Smooth muscle cell (in vitro differentiated cells): ENCODE measurements around the gene CTBP2. TPM values are rescaled to one million over a fixed set of nuclear protein-coding genes. Genes with fewer than 3 reads are reported as not detected.

ENCODE experiments used
- DNase-seq: peaks from one replicate; lab custom pipeline; 2025; ENCODE audit not compliant: unreplicated experiment; lab: John Stamatoyannopoulos, UW
- H2AFZ ChIP-seq: fragments of 200-600 bp; sonication (generic); 2 replicates; pipeline ENCODE4 v1.6.0; 2016; ENCODE audit warnings: antibody characterized with exemption, low read depth, mild to moderate bottlenecking
- H3F3A ChIP-seq: fragments of 200-600 bp; sonication (generic); 2 replicates; pipeline ENCODE4 v1.6.0; 2017; ENCODE audit warnings: antibody characterized with exemption, low read depth
- H3K27ac ChIP-seq: fragments of 200-600 bp; sonication (generic); 2 replicates; pipeline ENCODE4 v1.5.1; 2016; ENCODE audit warnings: low read depth, mild to moderate bottlenecking
- H3K27me3 ChIP-seq: fragments of 200-600 bp; sonication (generic); 2 replicates; pipeline ENCODE4 v1.6.1; 2016; ENCODE audit warnings: low read depth, mild to moderate bottlenecking
- H3K36me3 ChIP-seq: fragments of 200-600 bp; sonication (generic); 2 replicates; pipeline ENCODE4 v1.5.1; 2016; ENCODE audit warnings: low read depth
- H3K4me1 ChIP-seq: fragments of 200-600 bp; sonication (generic); 2 replicates; pipeline ENCODE4 v1.5.1; 2016; ENCODE audit warnings: low read depth
- H3K4me2 ChIP-seq: fragments of 200-600 bp; sonication (generic); 2 replicates; pipeline ENCODE4 v1.6.0; 2016; ENCODE audit warnings: mild to moderate bottlenecking
- H3K4me3 ChIP-seq: fragments of 200-600 bp; sonication (generic); 2 replicates; pipeline ENCODE4 v1.5.1; 2016; ENCODE audit warnings: mild to moderate bottlenecking
- H3K79me2 ChIP-seq: fragments of 200-600 bp; sonication (generic); 2 replicates; pipeline ENCODE4 v1.6.0; 2016; ENCODE audit warnings: low read depth, mild to moderate bottlenecking
- H3K9ac ChIP-seq: fragments of 200-600 bp; sonication (generic); 2 replicates; pipeline ENCODE4 v1.6.0; 2016; ENCODE audit warnings: low read depth
- H3K9me3 ChIP-seq: fragments of 200-600 bp; sonication (generic); replicated peaks from 2 replicates; pipeline ENCODE4 v1.5.1; 2016; ENCODE audit warnings: low read depth
- H4K20me1 ChIP-seq: fragments of 200-600 bp; sonication (generic); 2 replicates; pipeline ENCODE4 v1.6.0; 2016; ENCODE audit warnings: low read depth
- WGBS: methylation state at CpG from one replicate; pipeline ENCODE4 v1.1.7; 2016; ENCODE audit warnings: low lambda C conversion rate; 5-methylcytosine and 5-hydroxymethylcytosine counted together
- polyA plus RNA-seq: library from polyadenylated mRNA; unstranded; fragments of >200 nt; fragmentation: Nextera tagmentation; extraction: Ambion mirVana; gene quantifications from 2 replicates; pipeline ENCODE4 v1.2.1, GENCODE V29; 2016
- total RNA-seq: library from RNA; depleted of rRNA; stranded (reverse); fragments of >200 nt; gene quantifications from 2 replicates; pipeline ENCODE4 v1.2.3, GENCODE V29; 2014
- TF ChIP-seq, protein P1 (sequence below): fragments of 200-600 bp; sonication (generic); IDR thresholded peaks from 2 replicates; pipeline ENCODE4 v1.5.1; 2017; ENCODE audit warnings: borderline replicate concordance, mild to moderate bottlenecking, antibody characterized with exemption; ENCODE audit not compliant: insufficient read depth, poor library complexity, severe bottlenecking

Gene CTBP2
- total and polyA plus RNA-seq, 2 experiments from 2014 or later = 49.9 to 69.5 TPM

DNA sequence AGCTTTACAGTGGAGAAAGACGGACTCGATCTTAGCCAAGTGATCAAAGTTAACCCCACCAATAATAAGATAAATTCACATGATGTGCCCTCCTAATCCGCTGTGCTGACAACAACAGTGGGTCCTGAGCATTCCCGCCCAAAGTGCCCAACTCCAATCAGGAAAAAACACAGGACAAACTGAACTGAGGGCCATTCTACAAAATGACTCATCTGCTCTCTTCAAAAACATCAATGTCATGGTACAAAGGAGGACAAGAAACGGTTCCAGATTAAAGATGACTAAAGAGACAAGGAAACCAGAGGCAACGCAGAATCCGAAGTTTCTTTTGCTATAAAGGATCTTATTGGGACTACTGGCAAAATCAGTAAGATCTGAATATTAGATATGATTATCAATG, 79.4 kb downstream of the CTBP2 start:
- H3K9ac ChIP-seq = no peak overlapping the region

DNA sequence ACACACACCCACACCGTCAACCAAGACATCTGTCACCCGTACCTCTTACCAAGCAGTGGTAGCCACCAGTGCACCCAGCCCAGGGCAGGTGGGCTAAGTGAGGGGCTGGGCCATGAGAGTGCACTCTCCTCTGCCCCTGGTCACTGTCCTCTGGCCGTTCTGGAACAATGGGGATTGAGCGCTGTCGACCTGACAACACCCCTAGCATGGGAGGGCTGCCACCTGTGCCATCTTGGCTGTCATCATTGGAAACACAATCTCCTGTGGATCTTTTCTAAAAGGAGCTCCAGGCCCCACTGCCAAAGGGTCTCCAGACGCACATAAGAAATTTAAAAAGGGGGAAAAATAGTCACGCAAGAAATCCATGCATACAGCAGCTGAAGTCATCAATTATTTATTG, 80.1 kb downstream of the CTBP2 start:
- WGBS = 99% methylated on average over 7 of the region's 7 CpGs
- Histone ChIP-seq H3K27ac (no peak overlapping the region), H3K27me3 (no peaks in the 10 kb centered on the region), H3K9me3 (no peaks in the 10 kb centered on the region), H3K4me2 (no peak overlapping the region), H2AFZ (no peak overlapping the region), H3K36me3 (no peaks in the 10 kb centered on the region), H3K4me3 (no peak overlapping the region), H3F3A (peaks cover 22% of the 10 kb centered on the region), H3K4me1 (peaks cover 13% of the 10 kb centered on the region), H3K9ac (no peak overlapping the region), H3K79me2 (peaks cover 86% of the 10 kb centered on the region), H4K20me1 (peaks cover 96% of the 10 kb centered on the region)
- TF ChIP-seq, protein P1, sequence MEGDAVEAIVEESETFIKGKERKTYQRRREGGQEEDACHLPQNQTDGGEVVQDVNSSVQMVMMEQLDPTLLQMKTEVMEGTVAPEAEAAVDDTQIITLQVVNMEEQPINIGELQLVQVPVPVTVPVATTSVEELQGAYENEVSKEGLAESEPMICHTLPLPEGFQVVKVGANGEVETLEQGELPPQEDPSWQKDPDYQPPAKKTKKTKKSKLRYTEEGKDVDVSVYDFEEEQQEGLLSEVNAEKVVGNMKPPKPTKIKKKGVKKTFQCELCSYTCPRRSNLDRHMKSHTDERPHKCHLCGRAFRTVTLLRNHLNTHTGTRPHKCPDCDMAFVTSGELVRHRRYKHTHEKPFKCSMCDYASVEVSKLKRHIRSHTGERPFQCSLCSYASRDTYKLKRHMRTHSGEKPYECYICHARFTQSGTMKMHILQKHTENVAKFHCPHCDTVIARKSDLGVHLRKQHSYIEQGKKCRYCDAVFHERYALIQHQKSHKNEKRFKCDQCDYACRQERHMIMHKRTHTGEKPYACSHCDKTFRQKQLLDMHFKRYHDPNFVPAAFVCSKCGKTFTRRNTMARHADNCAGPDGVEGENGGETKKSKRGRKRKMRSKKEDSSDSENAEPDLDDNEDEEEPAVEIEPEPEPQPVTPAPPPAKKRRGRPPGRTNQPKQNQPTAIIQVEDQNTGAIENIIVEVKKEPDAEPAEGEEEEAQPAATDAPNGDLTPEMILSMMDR = no peak
- no peak for DNase-seq

More for the DNA sequence above, 79.4 kb downstream of the CTBP2 start:
- H3F3A ChIP-seq = peaks cover 28% of the 10 kb centered on the region
- peaks cover 13% of the 10 kb centered on the region for H3K4me1 ChIP-seq
- no peak overlapping the region for H3K4me3 ChIP-seq
- peaks cover 79% of the 10 kb centered on the region for H3K79me2 ChIP-seq
- no peak overlapping the region for H3K4me2 ChIP-seq
- no peak for DNase-seq
- H3K36me3 ChIP-seq = no peaks in the 10 kb centered on the region
- 81% methylated on average over 7 of the region's 7 CpGs for WGBS
- H4K20me1 ChIP-seq = peaks cover 96% of the 10 kb centered on the region
- TF ChIP-seq, protein P1 = no peak
- H3K27me3 ChIP-seq = no peaks in the 10 kb centered on the region
- H3K9me3 ChIP-seq = no peaks in the 10 kb centered on the region
- no peak overlapping the region for H3K27ac ChIP-seq
- no peak overlapping the region for H2AFZ ChIP-seq

GRCh38 chr10:125079091-125079600, 81.2 kb downstream of the CTBP2 start:
- H3F3A ChIP-seq = peaks cover 13% of the 10 kb centered on the region
- peaks cover 96% of the 10 kb centered on the region for H4K20me1 ChIP-seq
- no peak overlapping the region for H3K4me3 ChIP-seq
- no peak overlapping the region for H3K9ac ChIP-seq
- DNase-seq = no peak
- H3K4me2 ChIP-seq = no peak overlapping the region
- no peaks in the 10 kb centered on the region for H3K36me3 ChIP-seq
- TF ChIP-seq, protein P1 = no peak
- WGBS = 99% methylated on average over 14 of the region's 14 CpGs
- no peak overlapping the region for H2AFZ ChIP-seq
- no peak overlapping the region for H3K27ac ChIP-seq
- H3K4me1 ChIP-seq = peaks cover 6% of the 10 kb centered on the region
- H3K27me3 ChIP-seq = no peaks in the 10 kb centered on the region
- no peaks in the 10 kb centered on the region for H3K9me3 ChIP-seq
- H3K79me2 ChIP-seq = peaks cover 95% of the 10 kb centered on the region

DNA sequence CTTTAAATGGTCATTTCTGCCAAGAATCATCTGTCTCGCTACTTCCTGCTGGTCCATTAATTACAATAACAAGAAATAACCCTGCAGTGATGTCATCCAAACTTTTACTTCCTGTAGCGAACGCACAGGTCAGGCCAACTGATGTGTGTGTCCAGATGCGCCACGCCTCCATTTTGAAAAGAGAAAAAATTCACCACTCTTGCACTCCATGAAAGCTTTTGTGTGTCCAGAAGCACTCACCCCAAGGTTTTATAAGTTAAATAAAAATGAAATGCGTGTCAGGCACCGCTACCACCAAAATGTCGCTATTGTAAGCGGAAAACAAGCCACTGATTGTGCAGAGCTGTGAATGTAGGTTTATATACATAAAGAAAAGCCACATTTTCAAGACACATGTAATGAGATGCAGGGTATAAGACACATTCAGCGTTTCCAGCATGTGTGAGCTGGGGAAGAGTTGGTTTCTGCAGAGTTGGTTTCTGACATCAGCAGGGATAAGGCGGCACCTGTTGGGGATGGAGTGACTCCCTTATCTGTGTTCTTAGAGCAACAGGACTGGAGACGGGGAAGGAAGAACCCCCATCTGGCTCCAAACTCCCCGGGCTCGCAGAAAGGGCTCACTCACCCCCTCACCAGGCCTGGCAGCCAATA, 83.3 kb downstream of the CTBP2 start:
- Histone ChIP-seq H2AFZ (no peak overlapping the region), H4K20me1 (peaks cover 96% of the 10 kb centered on the region), H3K4me2 (no peak overlapping the region), H3K9ac (no peak overlapping the region), H3K27ac (no peak overlapping the region), H3K36me3 (no peaks in the 10 kb centered on the region), H3K4me1 (no peaks in the 10 kb centered on the region), H3K79me2 (peaks cover 97% of the 10 kb centered on the region), H3K27me3 (no peaks in the 10 kb centered on the region), H3F3A (no peaks in the 10 kb centered on the region), H3K9me3 (no peaks in the 10 kb centered on the region), H3K4me3 (no peak overlapping the region)
- no peak for DNase-seq
- TF ChIP-seq, protein P1 = no peak
- 97% methylated on average over 14 of the region's 14 CpGs for whole genome bisulfite sequencing
